ENCODE measurements around the gene PRKCA.
"Not testable (repeated sequence)": the region's sequence is repeated elsewhere in the genome, so short reads cannot be mapped to it uniquely, and the experiment has no call there.

The PRKCA gene

GRCh38 chr17:66355510-66355909 lies 53.1 kb downstream of the PRKCA start:
- DNase-seq, result no peak

- no peak for DNase-seq
These were observed 54.6 kb downstream of the PRKCA start for GRCh38 chr17:66357037-66357436.

GRCh38 chr17:66359351-66359750 lies 56.9 kb downstream of the PRKCA start:
- DNase-seq, result no peak

GRCh38 chr17:66360961-66361565 lies 58.6 kb downstream of the PRKCA start:
- DNase-seq, result not testable (repeated sequence)

- no peak for DNase-seq
These were observed 62.1 kb downstream of the PRKCA start for GRCh38 chr17:66364508-66364907.

- DNase-seq, result no peak
These were observed 62.6 kb downstream of the PRKCA start for GRCh38 chr17:66364990-66365490.

- DNase-seq, result no peak
These were observed 63.5 kb downstream of the PRKCA start for GRCh38 chr17:66365903-66366302.

GRCh38 chr17:66367107-66367506 lies 64.7 kb downstream of the PRKCA start:
- no peak for DNase-seq

- no peak for DNase-seq
These were observed 67.4 kb downstream of the PRKCA start for GRCh38 chr17:66369830-66370229.

- no peak for DNase-seq
These were observed 69.1 kb downstream of the PRKCA start for GRCh38 chr17:66371561-66371960.

- DNase-seq, result no peak
These were observed 69.8 kb downstream of the PRKCA start for GRCh38 chr17:66372182-66372581.

GRCh38 chr17:66373079-66373478 lies 70.7 kb downstream of the PRKCA start:
- DNase-seq, result no peak

- DNase-seq, result peak; percentile 26
These were observed 71.8 kb downstream of the PRKCA start for GRCh38 chr17:66373944-66374817.

GRCh38 chr17:66375121-66375520 lies 72.7 kb downstream of the PRKCA start:
- no peak for DNase-seq

GRCh38 chr17:66378296-66378695 lies 75.9 kb downstream of the PRKCA start:
- no peak for DNase-seq

- DNase-seq, result no peak
These were observed 77.1 kb downstream of the PRKCA start for GRCh38 chr17:66379544-66379943.

GRCh38 chr17:66379996-66380395 lies 77.6 kb downstream of the PRKCA start:
- no peak for DNase-seq

GRCh38 chr17:66381701-66382362 lies 79.4 kb downstream of the PRKCA start:
- no peak for DNase-seq

GRCh38 chr17:66383333-66383732 lies 80.9 kb downstream of the PRKCA start:
- no peak for DNase-seq

- no peak for DNase-seq
These were observed 84.3 kb downstream of the PRKCA start for GRCh38 chr17:66386498-66387351.

GRCh38 chr17:66387392-66387981 lies 85.1 kb downstream of the PRKCA start:
- DNase-seq, result no peak

- DNase-seq, result no peak
These were observed 90.5 kb downstream of the PRKCA start for GRCh38 chr17:66392783-66393437.
